GM19193 (cell line): ENCODE results near the gene ZNF497.

ENCODE experiments used
- POLR2A ChIP-seq: IDR thresholded peaks from 4 replicates; pipeline ENCODE4 v1.6.1; 2011; ENCODE audit not compliant: insufficient read depth, insufficient read length; ENCODE audit errors: extremely low read depth

ZNF497 gene

GRCh38 chr19:58362272-58362994 is at the start of gene ZNF497:
Gene ZNF497 (minus strand): TSS chr19:58362751. CDS start chr19:58357635, 5,116 bp downstream.
- TF ChIP-seq POLR2A, result peak; percentile 81

GRCh38 chr19:58409010-58409790 is 46.6 kb upstream of the ZNF497 start:
- no peak for TF ChIP-seq POLR2A

GRCh38 chr19:58408152-58409009 is 45.8 kb upstream of the ZNF497 start, which contains the start of gene ZNF584:
Gene ZNF584 (plus strand): TSS chr19:58408649. CDS start chr19:58409148, 499 bp downstream.
- peak; percentile 87 for TF ChIP-seq POLR2A

- TF ChIP-seq POLR2A, result no peak
Observed at GRCh38 chr19:58407658-58408151, 45.2 kb upstream of the ZNF497 start.

GRCh38 chr19:58406818-58407657 is 44.5 kb upstream of the ZNF497 start:
- TF ChIP-seq POLR2A, result no peak

GRCh38 chr19:58401840-58402421 is 39.4 kb upstream of the ZNF497 start:
- no peak for TF ChIP-seq POLR2A

- TF ChIP-seq POLR2A, result peak; percentile 84
Observed at GRCh38 chr19:58400916-58401839, 38.6 kb upstream of the ZNF497 start.

GRCh38 chr19:58400316-58400915 is 37.9 kb upstream of the ZNF497 start:
- no peak for TF ChIP-seq POLR2A

- TF ChIP-seq POLR2A, result no peak
Observed at GRCh38 chr19:58399903-58400302, 37.4 kb upstream of the ZNF497 start.

GRCh38 chr19:58398545-58398944 is 36.0 kb upstream of the ZNF497 start:
- no peak for TF ChIP-seq POLR2A

- no peak for TF ChIP-seq POLR2A
Observed at GRCh38 chr19:58398087-58398486, 35.5 kb upstream of the ZNF497 start.

GRCh38 chr19:58397533-58398037 is 35.0 kb upstream of the ZNF497 start:
- no peak for TF ChIP-seq POLR2A
